ENCODE measurements around the gene CHPF2. TPM values are rescaled to one million over a fixed set of nuclear protein-coding genes. Genes with fewer than 3 reads are reported as not detected.

Gene CHPF2, protein sequence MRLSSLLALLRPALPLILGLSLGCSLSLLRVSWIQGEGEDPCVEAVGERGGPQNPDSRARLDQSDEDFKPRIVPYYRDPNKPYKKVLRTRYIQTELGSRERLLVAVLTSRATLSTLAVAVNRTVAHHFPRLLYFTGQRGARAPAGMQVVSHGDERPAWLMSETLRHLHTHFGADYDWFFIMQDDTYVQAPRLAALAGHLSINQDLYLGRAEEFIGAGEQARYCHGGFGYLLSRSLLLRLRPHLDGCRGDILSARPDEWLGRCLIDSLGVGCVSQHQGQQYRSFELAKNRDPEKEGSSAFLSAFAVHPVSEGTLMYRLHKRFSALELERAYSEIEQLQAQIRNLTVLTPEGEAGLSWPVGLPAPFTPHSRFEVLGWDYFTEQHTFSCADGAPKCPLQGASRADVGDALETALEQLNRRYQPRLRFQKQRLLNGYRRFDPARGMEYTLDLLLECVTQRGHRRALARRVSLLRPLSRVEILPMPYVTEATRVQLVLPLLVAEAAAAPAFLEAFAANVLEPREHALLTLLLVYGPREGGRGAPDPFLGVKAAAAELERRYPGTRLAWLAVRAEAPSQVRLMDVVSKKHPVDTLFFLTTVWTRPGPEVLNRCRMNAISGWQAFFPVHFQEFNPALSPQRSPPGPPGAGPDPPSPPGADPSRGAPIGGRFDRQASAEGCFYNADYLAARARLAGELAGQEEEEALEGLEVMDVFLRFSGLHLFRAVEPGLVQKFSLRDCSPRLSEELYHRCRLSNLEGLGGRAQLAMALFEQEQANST
- 46.1 and 47.4 TPM in 2 replicates for total RNA-seq

DNA sequence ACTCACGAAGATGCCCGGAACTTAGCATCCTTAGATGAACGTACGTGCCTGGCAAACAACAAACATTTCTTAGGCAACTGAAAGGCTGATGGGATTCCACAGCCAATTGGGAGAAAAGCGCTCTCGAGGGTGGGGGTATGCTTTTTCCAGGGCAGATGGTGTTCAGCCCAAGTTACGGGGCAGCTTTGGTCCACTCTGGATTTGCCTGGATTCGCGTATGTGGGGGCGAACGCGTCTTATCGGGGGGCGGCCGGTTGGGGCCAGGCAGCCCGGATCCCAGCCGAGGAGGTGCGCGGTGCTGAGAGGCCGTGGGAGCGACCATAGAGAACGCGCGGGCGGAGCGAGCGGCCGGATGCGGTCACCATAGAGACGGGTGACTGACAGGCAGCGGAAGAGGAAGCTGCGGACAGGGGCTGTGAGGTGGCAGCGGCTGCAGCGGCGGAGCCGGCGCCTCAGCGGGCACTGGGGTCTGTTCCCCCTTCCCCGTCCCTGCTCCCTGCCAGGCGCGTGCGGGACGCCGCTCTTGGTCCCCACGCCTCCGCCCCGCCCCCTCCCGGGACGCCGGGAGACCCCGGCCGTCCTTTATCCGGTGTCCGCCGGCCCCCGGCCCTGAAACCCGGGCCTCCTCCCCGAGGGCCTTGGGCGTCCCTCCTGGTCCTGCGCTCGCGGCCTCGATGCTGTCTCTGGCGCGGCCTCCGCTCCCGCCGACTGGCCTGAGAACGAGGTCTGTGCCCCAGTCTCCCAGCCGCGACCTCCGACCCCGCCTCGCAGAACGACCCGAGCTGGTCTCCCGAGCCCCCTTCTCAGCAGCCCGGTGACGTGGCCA is at the start of gene CHPF2:
Gene CHPF2 (plus strand): TSS at position 393 of the 826 bp plus-strand sequence. CDS start 1,529 bp downstream, outside the sequence.

DNA sequence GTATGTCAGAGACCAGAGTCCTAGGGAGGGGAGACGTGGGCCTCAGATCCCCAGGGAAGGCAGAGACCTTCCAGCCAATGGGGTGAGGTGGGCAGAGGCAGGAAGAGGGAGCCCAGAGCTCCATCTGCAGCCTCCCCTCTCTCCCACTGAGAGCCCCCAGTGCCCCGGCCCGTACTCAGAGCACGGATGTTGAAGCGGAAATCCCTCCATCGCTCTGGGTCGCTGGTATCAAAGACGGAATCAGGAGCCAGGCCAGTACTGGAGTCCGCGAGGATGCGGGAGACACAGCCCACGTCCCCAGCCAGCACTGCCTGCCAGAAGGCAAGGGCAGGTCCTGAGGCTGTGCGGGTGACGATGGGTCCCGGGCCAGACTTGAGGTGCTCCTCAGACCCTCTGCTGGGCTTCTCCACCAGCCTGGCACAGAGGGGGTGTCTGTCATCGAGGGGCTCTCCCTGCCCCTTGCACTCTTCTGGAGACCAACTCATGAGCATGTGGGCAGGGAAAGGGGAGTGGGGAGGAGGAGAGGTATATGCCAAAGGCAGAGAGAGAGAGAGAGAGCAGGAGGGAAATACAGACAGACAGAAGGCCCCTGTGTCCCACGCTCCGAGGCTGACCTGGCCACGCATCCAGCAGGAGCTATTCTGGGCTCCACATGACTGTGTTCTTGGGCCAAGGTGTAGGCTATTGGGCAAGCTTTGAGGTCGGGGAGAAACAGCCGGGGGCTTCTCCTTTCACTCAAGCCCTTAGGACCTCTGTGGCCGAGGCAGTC is 45.5 kb upstream of the CHPF2 start, which contains the start of gene ASB10:
Gene ASB10 (minus strand): TSS at position 611 of the 769 bp plus-strand sequence. CDS start 120 bp downstream, at position 491.

DNA sequence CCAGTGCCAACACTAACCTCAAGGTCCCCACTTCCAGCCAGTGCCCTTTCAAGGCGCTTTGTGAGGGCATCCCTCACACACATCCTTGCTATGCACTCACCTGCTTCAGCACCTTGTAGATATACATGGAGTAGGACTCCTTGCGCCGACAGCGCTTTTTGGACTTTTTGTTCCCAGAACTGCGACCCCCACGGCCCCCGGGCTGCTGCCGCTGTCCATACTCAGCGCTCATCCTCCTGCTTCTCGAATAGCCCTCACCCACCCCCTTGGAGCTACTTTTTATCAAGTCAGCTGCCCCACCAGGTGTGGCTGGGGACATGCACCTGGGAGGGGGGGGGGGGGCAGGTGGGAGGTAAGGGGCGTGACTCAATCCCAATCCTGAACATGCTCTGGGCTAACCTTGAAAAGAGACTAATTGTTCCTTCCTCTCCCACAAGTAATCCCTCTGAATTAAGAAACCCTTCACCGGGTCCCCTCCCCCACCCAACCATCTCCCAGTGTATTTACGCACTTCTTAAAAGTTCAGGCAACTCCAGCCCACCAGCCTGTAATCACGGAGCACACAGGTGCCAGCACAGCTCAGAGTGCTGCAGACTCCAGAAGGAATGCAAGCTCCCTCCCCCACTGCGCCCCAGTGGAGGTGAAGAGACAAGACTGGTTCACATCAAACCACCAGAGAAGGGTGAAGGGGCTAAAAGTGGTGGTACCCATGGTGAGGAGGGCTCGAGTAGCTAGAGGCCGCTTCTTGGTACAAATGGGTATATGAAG is 22.0 kb upstream of the CHPF2 start, which contains the start of gene H2BK1:
Gene H2BK1 (minus strand): TSS at position 402 of the 768 bp plus-strand sequence. CDS start 170 bp downstream, at position 232.

DNA sequence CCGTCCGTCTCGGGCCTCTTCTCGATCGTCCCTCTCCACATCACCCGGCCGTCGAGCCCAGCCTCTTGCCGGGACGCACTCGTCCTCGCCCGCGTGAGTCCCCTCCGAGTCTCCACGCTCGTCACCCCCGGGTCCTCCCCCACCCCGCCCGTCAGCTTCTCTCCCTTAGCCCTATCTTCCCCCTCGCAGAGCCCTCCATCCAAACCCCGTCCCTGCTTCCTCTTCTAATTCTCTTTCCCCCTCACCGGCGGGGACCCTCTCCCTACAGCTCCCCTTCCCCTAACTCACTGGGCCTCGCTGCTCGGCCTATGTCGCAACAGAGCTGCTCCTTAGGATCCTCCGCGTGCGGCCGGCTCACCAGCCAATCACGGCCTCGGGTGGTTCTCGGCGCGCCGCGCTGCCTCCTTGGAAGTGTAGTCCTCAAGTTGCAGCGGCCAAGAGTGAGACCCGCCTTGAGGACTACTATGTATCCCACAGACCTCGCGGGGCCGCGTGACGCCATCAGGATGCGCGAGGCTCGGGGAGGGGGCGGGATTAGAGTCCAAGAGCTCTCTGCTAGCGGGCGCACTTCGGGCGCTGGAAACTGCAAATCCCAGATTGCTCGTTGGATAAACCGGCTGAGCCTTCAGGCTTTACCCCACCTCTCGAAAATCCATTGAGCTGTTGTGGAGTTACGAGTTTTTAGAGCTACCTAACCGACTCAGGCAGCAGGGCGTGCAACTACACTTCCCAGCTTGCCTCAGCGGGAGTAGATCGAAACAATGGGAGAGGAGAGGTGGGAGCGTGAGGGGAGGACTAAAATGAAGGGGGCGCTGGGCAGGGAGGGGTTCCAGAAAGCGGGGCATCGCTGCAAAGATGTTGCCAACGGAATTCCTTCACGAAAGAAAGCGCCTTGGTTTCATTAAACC is 5.2 kb upstream of the CHPF2 start, which contains the start of gene ABCF2:
Gene ABCF2 (minus strand): TSS at position 331 of the 908 bp plus-strand sequence. CDS start 747 bp downstream, outside the sequence.

DNA sequence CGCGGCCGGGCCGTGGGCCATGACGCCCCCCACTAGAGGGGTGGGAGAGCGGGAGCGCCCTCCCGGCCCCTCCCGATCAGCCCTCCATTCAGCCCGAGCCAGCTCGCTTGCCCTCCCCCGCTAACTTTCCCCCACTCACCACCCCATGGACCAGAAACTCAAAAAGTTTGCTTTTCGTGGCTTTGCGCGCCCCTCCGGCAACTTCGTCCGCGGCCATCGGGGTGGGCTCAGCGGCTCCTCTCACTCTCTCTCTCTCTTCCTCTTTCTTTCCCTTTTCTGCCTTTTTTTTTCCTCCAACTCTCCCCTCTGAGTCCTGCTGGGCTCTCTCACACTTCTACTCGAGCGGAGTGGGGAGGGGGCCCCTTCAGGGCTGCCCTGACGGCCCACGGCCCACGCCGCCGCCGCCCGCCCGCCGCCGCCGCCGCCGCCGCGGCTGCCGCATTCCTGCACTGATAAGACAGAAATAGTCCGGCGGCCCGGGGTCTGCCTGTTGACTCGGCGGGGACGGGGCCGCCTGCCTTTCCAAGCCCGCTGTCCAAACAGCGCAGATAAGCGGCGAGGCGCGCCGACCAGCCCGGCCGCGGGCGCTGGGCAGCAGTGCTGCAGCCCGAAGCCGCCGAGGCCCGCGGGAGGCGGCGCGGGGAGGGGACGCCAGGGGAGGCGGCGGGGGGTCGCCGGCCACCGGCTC is 16.2 kb downstream of the CHPF2 start, which contains the start of gene SMARCD3:
Gene SMARCD3 (minus strand): TSS at position 349 of the 688 bp plus-strand sequence. CDS start 132 bp downstream, at position 217.

Other genes starting within 250 kb of the CHPF2 start
- gene NOS3, start 241.5 kb upstream of the CHPF2 start, total RNA-seq: 4.3 and 4.9 TPM in 2 replicates
- 0.15 TPM in 1 of 2 replicates, not detected in the other for gene ATG9B, start 208.0 kb upstream of the CHPF2 start, total RNA-seq
- gene ABCB8, start 204.0 kb upstream of the CHPF2 start, total RNA-seq: 41.2 and 44.2 TPM in 2 replicates
- under 0.01 and 0.17 TPM in 2 replicates for gene ASIC3, start 184.0 kb upstream of the CHPF2 start, total RNA-seq
- 18.7 and 23.5 TPM in 2 replicates for gene CDK5, start 174.6 kb upstream of the CHPF2 start, total RNA-seq
- gene SLC4A2, start 172.9 kb upstream of the CHPF2 start, total RNA-seq: 68.6 and 91.9 TPM in 2 replicates
- 69.6 and 71.1 TPM in 2 replicates for gene FASTK, start 151.7 kb upstream of the CHPF2 start, total RNA-seq
- gene TMUB1, start 149.0 kb upstream of the CHPF2 start, total RNA-seq: 75.5 and 79.1 TPM in 2 replicates
- 29.9 and 33.4 TPM in 2 replicates for gene AGAP3, start 146.0 kb upstream of the CHPF2 start, total RNA-seq
- not detected in 2 replicates for gene GBX1, start 64.8 kb upstream of the CHPF2 start, total RNA-seq
- gene ASB10, start 45.2 kb upstream of the CHPF2 start, total RNA-seq: not detected in 2 replicates
- gene H2BK1, start 22.0 kb upstream of the CHPF2 start, total RNA-seq: not detected in 2 replicates
- gene ABCF2, start 5.3 kb upstream of the CHPF2 start, total RNA-seq: 63.2 and 67.9 TPM in 2 replicates
- gene SMARCD3, start 16.2 kb downstream of the CHPF2 start, total RNA-seq: 22.4 and 26.9 TPM in 2 replicates
- 22.7 and 29.6 TPM in 2 replicates for gene NUB1, start 109.3 kb downstream of the CHPF2 start, total RNA-seq
- 3.9 and 6.7 TPM in 2 replicates for gene WDR86, start 177.6 kb downstream of the CHPF2 start, total RNA-seq
- gene CRYGN, start 207.7 kb downstream of the CHPF2 start, total RNA-seq: not detected in 2 replicates

All from bronchus fibroblast of lung (primary cell).